Vein endothelial cell (primary cell): ENCODE measurements around the gene MCM6. TPM values are rescaled to one million over a fixed set of nuclear protein-coding genes. Genes with fewer than 3 reads are reported as not detected.

Source experiments
- small RNA-seq: library from RNA; depleted of rRNA; stranded (forward); fragments of <200 nt; gene quantifications from one replicate; pipeline ENCODE3, GENCODE V24; 2012
- total RNA-seq: library from RNA; depleted of rRNA; stranded (reverse); fragments of >200 nt; gene quantifications from 2 replicates; pipeline ENCODE4 v1.2.3, GENCODE V29; 2012

MCM6 gene
- 13.4 and 17.8 TPM in 2 replicates for total RNA-seq

DNA sequence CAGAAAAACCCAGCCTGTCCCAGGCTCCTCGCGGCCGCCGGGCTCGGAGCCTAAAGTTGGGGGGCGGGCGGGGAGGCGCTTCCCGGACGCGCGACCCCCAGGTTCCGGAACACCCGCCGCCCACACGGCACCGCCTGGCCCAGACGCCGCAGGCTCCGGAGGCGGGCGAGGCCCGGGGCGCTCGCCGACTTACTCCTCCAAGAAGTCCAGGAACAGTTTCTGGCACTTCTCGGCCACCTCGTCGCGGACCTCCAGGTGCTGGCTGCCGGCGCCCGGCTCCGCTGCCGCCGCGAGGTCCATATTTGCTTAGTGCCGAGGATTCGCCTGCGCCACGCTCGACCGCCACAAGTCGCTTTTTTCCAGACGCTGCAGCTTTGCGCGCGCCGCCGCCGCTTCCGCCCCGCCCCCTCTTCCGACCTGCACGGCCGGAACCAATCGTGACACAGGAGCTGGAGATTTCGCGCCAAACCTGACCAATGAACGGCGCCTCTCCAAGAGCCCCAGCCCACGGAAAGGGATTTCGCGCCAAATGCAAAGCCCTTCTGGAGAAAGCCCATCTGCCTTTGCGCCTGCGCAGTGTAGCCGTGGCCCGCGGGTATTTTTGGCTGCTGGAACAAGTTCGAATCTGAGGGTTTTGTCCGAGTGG, at the start of gene MCM6:
Gene MCM6, minus strand, starts transcription at position 378 of the 646 bp plus-strand sequence. Its CDS starts 78 bp downstream, at position 300.

GRCh38 chr2:135836596-135837270, 39.5 kb downstream of the MCM6 start, which contains the start of gene LCT:
LCT (minus strand) TSS chr2:135837184; CDS start chr2:135837169, 15 bp downstream.

Small RNA genes lying within 50 kb of the gene (small RNA-seq; reads per million reads assigned to genes)
- not detected for gene RF00019

Other genes with a start within 250 kb of the MCM6 start
- gene UBXN4, start 134.6 kb downstream of the MCM6 start, total RNA-seq = 68.3 and 78.8 TPM in 2 replicates
- gene LCT, start 39.3 kb downstream of the MCM6 start, total RNA-seq = under 0.01 TPM in 1 of 2 replicates, not detected in the other
- 55.5 and 66.6 TPM in 2 replicates for gene DARS1, start 109.2 kb upstream of the MCM6 start, total RNA-seq
- gene CXCR4, start 241.7 kb upstream of the MCM6 start, total RNA-seq = 98.6 and 311 TPM in 2 replicates